Muscle layer of colon (tissue), 2 donors: ENCODE data around the gene KMT2E.
"Not testable (repeated sequence)": the region's sequence is repeated elsewhere in the genome, so short reads cannot be mapped to it uniquely, and the experiment has no call there.

Source experiments
- H3K27ac ChIP-seq: one replicate; pipeline ENCODE4 v1.7.0; 2013; ENCODE audit warnings: low read depth, mild to moderate bottlenecking, low read length, moderate library complexity
- H3K27me3 ChIP-seq, 2 donors: one replicate each; pipeline ENCODE4 v1.7.0; 2013; ENCODE audit warnings: low read length in 2 of 2, mild to moderate bottlenecking in 2 of 2; ENCODE audit not compliant: insufficient read depth in 2 of 2, control insufficient read depth in 1 of 2
- H3K36me3 ChIP-seq: one replicate; pipeline ENCODE4 v1.7.0; 2013; ENCODE audit warnings: mild to moderate bottlenecking, low read length; ENCODE audit not compliant: insufficient read depth
- H3K4me1 ChIP-seq: one replicate; pipeline ENCODE4 v1.7.0; 2013; ENCODE audit warnings: mild to moderate bottlenecking, low read length; ENCODE audit not compliant: insufficient read depth
- H3K4me3 ChIP-seq, 2 donors: one replicate each; pipeline ENCODE4 v1.7.0; 2013; ENCODE audit warnings: low read length in 2 of 2, low read depth in 1 of 2, mild to moderate bottlenecking in 1 of 2, moderate library complexity in 1 of 2
- H3K9ac ChIP-seq: one replicate; pipeline ENCODE4 v1.7.0; 2013; ENCODE audit warnings: low read length
- H3K9me3 ChIP-seq: one replicate; pipeline ENCODE4 v1.7.0; 2013; ENCODE audit warnings: mild to moderate bottlenecking, low read length
- donor health status: abdominal sarcoma.
- donor health status: Adenocarcinoma of cecum.

The KMT2E gene

GRCh38 chr7:105000927-105001336 is 13.1 kb upstream of the KMT2E start:
- Histone ChIP-seq H3K36me3 (peaks cover 9% of the 10 kb centered on the region), H3K27ac (no peak overlapping the region), H3K9ac (no peak overlapping the region), H3K9me3 (no peaks in the 10 kb centered on the region), H3K4me3 (no peak overlapping the region), H3K4me1 (peaks cover 68% of the 10 kb centered on the region), H3K27me3 (no peaks in the 10 kb centered on the region)

GRCh38 chr7:105001652-105002184 is 12.3 kb upstream of the KMT2E start:
- Histone ChIP-seq H3K9ac (no peak overlapping the region), H3K9me3 (no peaks in the 10 kb centered on the region), H3K27ac (no peak overlapping the region), H3K4me1 (peaks cover 67% of the 10 kb centered on the region), H3K27me3 (no peaks in the 10 kb centered on the region), H3K36me3 (peaks cover 9% of the 10 kb centered on the region), H3K4me3 (no peak overlapping the region)

- Histone ChIP-seq H3K9ac (no peak overlapping the region), H3K4me3 (no peak overlapping the region), H3K4me1 (peaks cover 81% of the 10 kb centered on the region)
Observed at GRCh38 chr7:105003275-105003674, 10.7 kb upstream of the KMT2E start.

GRCh38 chr7:105003872-105004510 is 10.0 kb upstream of the KMT2E start:
- Histone ChIP-seq H3K9me3 (no peaks in the 10 kb centered on the region), H3K27me3 (no peaks in the 10 kb centered on the region), H3K27ac (peak overlapping the region; percentile 23), H3K4me3 (no peak overlapping the region), H3K4me1 (peaks cover 85% of the 10 kb centered on the region), H3K36me3 (peaks cover 9% of the 10 kb centered on the region), H3K9ac (no peak overlapping the region)

More at GRCh38 chr7:105003275-105003674, 10.7 kb upstream of the KMT2E start:
- H3K36me3 ChIP-seq: peaks cover 9% of the 10 kb centered on the region
- peak overlapping the region; percentile 23 for H3K27ac ChIP-seq
- no peaks in the 10 kb centered on the region for H3K9me3 ChIP-seq
- H3K27me3 ChIP-seq: no peaks in the 10 kb centered on the region

- peaks cover 88% of the 10 kb centered on the region for H3K4me1 ChIP-seq
- H3K27me3 ChIP-seq, H3K27ac ChIP-seq, H3K9ac ChIP-seq, H3K4me3 ChIP-seq, H3K9me3 ChIP-seq, H3K36me3 ChIP-seq: not testable (repeated sequence)
Observed at GRCh38 chr7:105005006-105005405, 9.0 kb upstream of the KMT2E start.

GRCh38 chr7:105005486-105005885 is 8.5 kb upstream of the KMT2E start:
- H3K9me3 ChIP-seq, H3K27ac ChIP-seq, H3K9ac ChIP-seq, H3K4me3 ChIP-seq, H3K27me3 ChIP-seq, H3K36me3 ChIP-seq: not testable (repeated sequence)
- H3K4me1 ChIP-seq: peaks cover 85% of the 10 kb centered on the region

GRCh38 chr7:105006367-105007136 is 7.5 kb upstream of the KMT2E start:
- no peak overlapping the region for H3K9ac ChIP-seq
- no peaks in the 10 kb centered on the region for H3K27me3 ChIP-seq
- H3K4me3 ChIP-seq: no peak overlapping the region
- H3K36me3 ChIP-seq: peaks cover under 1% of the 10 kb centered on the region
- H3K27ac ChIP-seq: no peak overlapping the region
- peaks cover 75% of the 10 kb centered on the region for H3K4me1 ChIP-seq
- H3K9me3 ChIP-seq: no peaks in the 10 kb centered on the region

GRCh38 chr7:105007298-105007697 is 6.7 kb upstream of the KMT2E start:
- Histone ChIP-seq H3K4me1 (peaks cover 67% of the 10 kb centered on the region), H3K9me3 (no peaks in the 10 kb centered on the region), H3K9ac (no peak overlapping the region), H3K4me3 (no peak overlapping the region), H3K27ac (no peak overlapping the region), H3K27me3 (no peaks in the 10 kb centered on the region), H3K36me3 (no peaks in the 10 kb centered on the region)

- peak overlapping the region in 1 of 2 donors; percentile 92 for H3K4me3 ChIP-seq
- peak overlapping the region; percentile 100 for H3K9ac ChIP-seq
- no peaks in the 10 kb centered on the region for H3K27me3 ChIP-seq
- no peaks in the 10 kb centered on the region for H3K36me3 ChIP-seq
- no peaks in the 10 kb centered on the region for H3K9me3 ChIP-seq
- H3K4me1 ChIP-seq: peaks cover 42% of the 10 kb centered on the region
- peak overlapping the region; percentile 97 for H3K27ac ChIP-seq
Observed at GRCh38 chr7:105009667-105010503, 4.1 kb upstream of the KMT2E start.

GRCh38 chr7:105010504-105011130 is 3.4 kb upstream of the KMT2E start:
- no peaks in the 10 kb centered on the region for H3K9me3 ChIP-seq
- peaks cover 42% of the 10 kb centered on the region for H3K4me1 ChIP-seq
- H3K36me3 ChIP-seq: no peaks in the 10 kb centered on the region
- H3K4me3 ChIP-seq: peak overlapping the region; percentile 88 to 92
- H3K9ac ChIP-seq: peak overlapping the region; percentile 100
- no peaks in the 10 kb centered on the region for H3K27me3 ChIP-seq
- peak overlapping the region; percentile 97 for H3K27ac ChIP-seq
